ENCODE data around the gene SETBP1.

SETBP1 gene

DNA sequence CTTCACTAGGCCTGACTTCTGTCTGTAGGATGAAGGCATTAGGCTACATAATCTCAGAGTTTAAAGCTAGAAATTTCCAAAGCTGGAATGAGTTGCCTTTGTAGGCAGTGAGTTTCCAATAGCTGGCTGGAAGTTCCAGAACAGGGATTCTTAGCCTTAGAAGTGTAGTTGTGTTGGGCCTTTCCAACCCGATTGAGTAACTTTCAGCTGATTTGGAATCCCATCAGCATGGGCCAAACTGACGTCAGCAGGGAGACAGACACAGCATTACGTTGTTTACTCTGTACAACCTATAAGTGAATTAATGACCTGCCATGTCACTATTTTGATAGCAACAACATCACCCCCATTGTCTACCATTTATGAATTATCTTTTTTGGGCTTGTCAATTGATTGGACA, 56.9 kb downstream of the SETBP1 start:
- no peaks in the 10 kb centered on the region for H3K36me3 ChIP-seq (ENCODE audit: control insufficient read depth, insufficient read depth, low read length)
- TF ChIP-seq, protein P1, sequence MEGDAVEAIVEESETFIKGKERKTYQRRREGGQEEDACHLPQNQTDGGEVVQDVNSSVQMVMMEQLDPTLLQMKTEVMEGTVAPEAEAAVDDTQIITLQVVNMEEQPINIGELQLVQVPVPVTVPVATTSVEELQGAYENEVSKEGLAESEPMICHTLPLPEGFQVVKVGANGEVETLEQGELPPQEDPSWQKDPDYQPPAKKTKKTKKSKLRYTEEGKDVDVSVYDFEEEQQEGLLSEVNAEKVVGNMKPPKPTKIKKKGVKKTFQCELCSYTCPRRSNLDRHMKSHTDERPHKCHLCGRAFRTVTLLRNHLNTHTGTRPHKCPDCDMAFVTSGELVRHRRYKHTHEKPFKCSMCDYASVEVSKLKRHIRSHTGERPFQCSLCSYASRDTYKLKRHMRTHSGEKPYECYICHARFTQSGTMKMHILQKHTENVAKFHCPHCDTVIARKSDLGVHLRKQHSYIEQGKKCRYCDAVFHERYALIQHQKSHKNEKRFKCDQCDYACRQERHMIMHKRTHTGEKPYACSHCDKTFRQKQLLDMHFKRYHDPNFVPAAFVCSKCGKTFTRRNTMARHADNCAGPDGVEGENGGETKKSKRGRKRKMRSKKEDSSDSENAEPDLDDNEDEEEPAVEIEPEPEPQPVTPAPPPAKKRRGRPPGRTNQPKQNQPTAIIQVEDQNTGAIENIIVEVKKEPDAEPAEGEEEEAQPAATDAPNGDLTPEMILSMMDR (IDR thresholded peaks at IDR 0.05; ENCODE audit: insufficient read depth, low read length, poor library complexity, severe bottlenecking): no peak
- DNase-seq (ENCODE audit: extremely low read depth, insufficient read length): no peak
- H3K4me3 ChIP-seq (replicated peaks; ENCODE audit: low read depth, low read length): no peak overlapping the region
- H3K27me3 ChIP-seq (replicated peaks; ENCODE audit: control insufficient read depth, insufficient read depth, low read length): no peaks in the 10 kb centered on the region

DNA sequence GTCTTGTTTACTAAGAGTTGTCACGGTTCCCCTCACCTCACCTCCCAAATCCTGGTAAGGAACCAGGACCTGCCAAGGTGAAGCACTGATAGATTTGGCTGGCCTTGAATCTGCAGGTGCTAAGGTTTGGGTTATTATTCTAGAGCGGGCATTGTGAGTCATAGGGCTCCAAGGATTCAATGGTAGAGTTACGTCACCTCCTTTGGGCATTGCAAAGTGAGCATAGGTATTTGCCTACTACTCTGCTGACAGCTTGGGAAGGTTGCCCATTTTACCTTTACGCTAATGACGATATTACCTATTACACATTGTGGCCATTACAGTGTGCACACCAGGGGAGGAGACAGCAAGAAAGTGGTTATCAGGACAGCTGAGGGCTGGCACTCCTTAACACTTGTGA, 59.3 kb downstream of the SETBP1 start:
- TF ChIP-seq, protein P1 (IDR thresholded peaks at IDR 0.05; ENCODE audit: insufficient read depth, low read length, poor library complexity, severe bottlenecking): no peak
- no peaks in the 10 kb centered on the region for H3K36me3 ChIP-seq (ENCODE audit: control insufficient read depth, insufficient read depth, low read length)
- H3K4me3 ChIP-seq (replicated peaks; ENCODE audit: low read depth, low read length): no peak overlapping the region
- no peak for DNase-seq (ENCODE audit: extremely low read depth, insufficient read length)
- no peaks in the 10 kb centered on the region; the same call in 1 of the 2 replicates for H3K27me3 ChIP-seq (replicated peaks; ENCODE audit: control insufficient read depth, insufficient read depth, low read length)

GRCh38 chr18:44741085-44741484, 60.4 kb downstream of the SETBP1 start:
- no peaks in the 10 kb centered on the region for H3K36me3 ChIP-seq (ENCODE audit: control insufficient read depth, insufficient read depth, low read length)
- H3K4me3 ChIP-seq (replicated peaks; ENCODE audit: low read depth, low read length): no peak overlapping the region
- H3K27me3 ChIP-seq (replicated peaks; ENCODE audit: control insufficient read depth, insufficient read depth, low read length): no peaks in the 10 kb centered on the region; the same call in 1 of the 2 replicates
- TF ChIP-seq, protein P1 (IDR thresholded peaks at IDR 0.05; ENCODE audit: insufficient read depth, low read length, poor library complexity, severe bottlenecking): no peak
- DNase-seq (ENCODE audit: extremely low read depth, insufficient read length): no peak

DNA sequence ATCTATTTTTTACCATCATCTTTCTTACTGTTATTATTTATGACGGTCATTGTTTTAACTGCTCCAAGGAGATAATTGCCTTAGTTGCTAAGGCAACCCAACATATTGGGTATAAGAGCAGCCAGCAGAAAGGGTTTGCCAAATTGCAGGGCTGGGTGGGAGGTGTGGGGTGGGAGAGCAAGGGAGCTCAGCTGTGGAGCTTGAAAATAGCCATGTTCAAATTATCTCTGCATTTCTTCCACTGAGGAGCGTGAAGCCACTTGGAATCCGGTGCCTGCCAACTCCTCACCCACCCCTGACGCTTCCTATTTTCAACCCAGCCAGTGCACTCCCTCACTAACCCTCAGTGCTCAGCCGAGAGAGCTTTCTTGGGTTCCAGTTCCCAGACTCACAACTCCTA, 60.8 kb downstream of the SETBP1 start:
- no peak for DNase-seq (ENCODE audit: extremely low read depth, insufficient read length)
- Histone ChIP-seq H3K27me3 (replicated peaks; ENCODE audit: control insufficient read depth, insufficient read depth, low read length) (no peaks in the 10 kb centered on the region; the same call in 1 of the 2 replicates), H3K4me3 (replicated peaks; ENCODE audit: low read depth, low read length) (no peak overlapping the region), H3K36me3 (ENCODE audit: control insufficient read depth, insufficient read depth, low read length) (no peaks in the 10 kb centered on the region)
- TF ChIP-seq, protein P1 (IDR thresholded peaks at IDR 0.05; ENCODE audit: insufficient read depth, low read length, poor library complexity, severe bottlenecking): no peak

GRCh38 chr18:44742126-44742525, 61.4 kb downstream of the SETBP1 start:
- no peak overlapping the region for H3K4me3 ChIP-seq (replicated peaks; ENCODE audit: low read depth, low read length)
- TF ChIP-seq, protein P1 (IDR thresholded peaks at IDR 0.05; ENCODE audit: insufficient read depth, low read length, poor library complexity, severe bottlenecking): no peak
- DNase-seq (ENCODE audit: extremely low read depth, insufficient read length): no peak
- no peaks in the 10 kb centered on the region for H3K36me3 ChIP-seq (ENCODE audit: control insufficient read depth, insufficient read depth, low read length)
- no peaks in the 10 kb centered on the region; the same call in 1 of the 2 replicates for H3K27me3 ChIP-seq (replicated peaks; ENCODE audit: control insufficient read depth, insufficient read depth, low read length)

- Histone ChIP-seq H3K4me3 (replicated peaks; ENCODE audit: low read depth, low read length) (no peak overlapping the region), H3K36me3 (ENCODE audit: control insufficient read depth, insufficient read depth, low read length) (no peaks in the 10 kb centered on the region), H3K27me3 (replicated peaks; ENCODE audit: control insufficient read depth, insufficient read depth, low read length) (no peaks in the 10 kb centered on the region; the same call in 1 of the 2 replicates)
- TF ChIP-seq, protein P1 (IDR thresholded peaks at IDR 0.05; ENCODE audit: insufficient read depth, low read length, poor library complexity, severe bottlenecking): no peak
- no peak for DNase-seq (ENCODE audit: extremely low read depth, insufficient read length)
Observed at GRCh38 chr18:44742718-44743311, 62.1 kb downstream of the SETBP1 start.
